K562 (cell line): Measurements from ENCODE around the gene PDCD11. TPM values are rescaled to one million over a fixed set of nuclear protein-coding genes. Genes with fewer than 3 reads are reported as not detected.

Experiments
- CBX2 ChIP-seq: fragments of 200-600 bp; sonication (generic); IDR thresholded peaks from one replicate; pipeline ENCODE4 v1.6.1; 2012; ENCODE audit warnings: mild to moderate bottlenecking, low read length, inconsistent platforms; ENCODE audit not compliant: insufficient read depth, poor library complexity, severe bottlenecking
- CBX3 ChIP-seq, 2 experiments: IDR thresholded peaks; 1 replicate in 1 of 2; 2 replicates in 1 of 2; pipeline ENCODE4 v1.6.1; 2012; ENCODE audit warnings: inconsistent platforms in 2 of 2, low read length in 2 of 2, borderline replicate concordance in 1 of 2, control low read depth in 1 of 2
- CXXC5 ChIP-seq: fragments of 250-450 bp; sonication (Bioruptor Pico); IDR thresholded peaks from 2 replicates; pipeline ENCODE4 v1.8.0; 2022; ENCODE audit warnings: inconsistent platforms, mild to moderate bottlenecking, moderate library complexity
- EGR1 ChIP-seq: fragments of 450-650 bp; conservative IDR thresholded peaks from 2 replicates; pipeline ENCODE4 v1.6.1; 2017; ENCODE audit warnings: mild to moderate bottlenecking
- ESRRA ChIP-seq: fragments of 450-650 bp; IDR thresholded peaks from 2 replicates; pipeline ENCODE4 v1.6.1; 2014; ENCODE audit warnings: low read depth, mild to moderate bottlenecking, moderate library complexity, borderline replicate concordance
- NR2F6 ChIP-seq: fragments of 450-650 bp; formaldehyde crosslinking; IDR thresholded peaks from 2 replicates; pipeline ENCODE4 v1.4.0; 2020; ENCODE audit warnings: mild to moderate bottlenecking
- POLR2A ChIP-seq: fragments of 450-650 bp; conservative IDR thresholded peaks from 2 replicates; pipeline ENCODE4 v1.6.1; 2016
- POLR3A ChIP-seq: IDR thresholded peaks from 2 replicates; pipeline ENCODE4 v1.6.1; 2011; ENCODE audit warnings: borderline replicate concordance, mild to moderate bottlenecking, moderate library complexity; ENCODE audit not compliant: insufficient read length, insufficient read depth; ENCODE audit errors: extremely low read depth
- PRMT5 ChIP-seq: sonication (generic); formaldehyde crosslinking; IDR thresholded peaks from 2 replicates; pipeline ENCODE4 v1.5.0; 2020; ENCODE audit warnings: missing genetic modification reagents
- RAD51 ChIP-seq: fragments of 450-650 bp; IDR thresholded peaks from 2 replicates; pipeline ENCODE4 v1.7.1; 2016; ENCODE audit warnings: low read depth, mild to moderate bottlenecking, borderline replicate concordance
- SAFB ChIP-seq: fragments of 200-400 bp; formaldehyde crosslinking; IDR thresholded peaks from 2 replicates; pipeline ENCODE4 v1.6.1; 2017; ENCODE audit warnings: low read depth, low read length, borderline replicate concordance
- SLC30A9 ChIP-seq: fragments of 250-450 bp; sonication (Bioruptor Pico); IDR thresholded peaks from 2 replicates; pipeline ENCODE4 v1.8.0; 2022; ENCODE audit warnings: mild to moderate bottlenecking, moderate library complexity
- TAF1 ChIP-seq: IDR thresholded peaks from 2 replicates; pipeline ENCODE4 v1.6.1; 2011; ENCODE audit warnings: mild to moderate bottlenecking, low read length, moderate library complexity; ENCODE audit not compliant: insufficient read depth, control insufficient read depth, severe bottlenecking; ENCODE audit errors: extremely low read depth
- XRCC5 ChIP-seq: fragments of 200-400 bp; formaldehyde crosslinking; IDR thresholded peaks from 2 replicates; pipeline ENCODE4 v1.6.1; 2017; ENCODE audit warnings: low read depth, mild to moderate bottlenecking, low read length
- ZBTB5 ChIP-seq: fragments of 450-650 bp; IDR thresholded peaks from 2 replicates; pipeline ENCODE4 v1.6.1; 2017; ENCODE audit warnings: antibody characterized with exemption
- ZNF507 ChIP-seq: conservative IDR thresholded peaks from 2 replicates; pipeline ENCODE4 v1.6.1; 2017; ENCODE audit warnings: missing genetic modification characterization, missing compliant biosample characterization
- ZNF511 ChIP-seq: sonication (generic); formaldehyde crosslinking; IDR thresholded peaks from 2 replicates; pipeline ENCODE4 v1.8.0; 2022; ENCODE audit warnings: mild to moderate bottlenecking, missing genetic modification reagents
- ZNF592 ChIP-seq: fragments of 450-650 bp; IDR thresholded peaks from 2 replicates; pipeline ENCODE4 v1.6.1; 2017; ENCODE audit warnings: antibody characterized with exemption, mild to moderate bottlenecking
- polyA plus RNA-seq, 8 experiments: library from polyadenylated mRNA; depleted of rRNA in 4 of 8; stranded (reverse) in 5 of 8; unstranded in 3 of 8; fragments of >200 nt; fragmentation: Nextera tagmentation in 2 of 8; fragmentation: Illumina TruSeq in 1 of 8; extraction: Ambion mirVana in 2 of 8; extraction: Trizol in 1 of 8; gene quantifications; 2 replicates each; pipeline versions ENCODE4 v1.2.1 to v1.2.3, GENCODE V29; 2011 to 2014; ENCODE audit warnings: inconsistent platforms in 1 of 8, missing spikeins in 1 of 8
- total RNA-seq, 7 experiments: library from RNA; depleted of rRNA in 6 of 7; stranded (reverse); fragments of >200 nt in 6 of 7; fragmentation: Illumina TruSeq in 2 of 7; extraction: Trizol in 2 of 7; gene quantifications; 2 replicates each; pipeline versions ENCODE4 v1.2.1 to v1.2.3, GENCODE V29; 2011 to 2021; ENCODE audit warnings: low replicate concordance in 1 of 7
- TF ChIP-seq, protein P1 (sequence below): IDR thresholded peaks from 2 replicates; pipeline ENCODE4 v1.6.1; 2011; ENCODE audit warnings: borderline replicate concordance, low read depth, mild to moderate bottlenecking, moderate library complexity, low read length; ENCODE audit not compliant: insufficient read depth, poor library complexity, severe bottlenecking

PDCD11 gene
- total and polyA plus RNA-seq, 9 of the 15 experiments (the other 6 are each of a cell fraction or from before 2014, with no cell fraction given), result 14.8 to 73.8 (median 50.0) TPM

GRCh38 chr10:103396067-103396788, at the start of gene PDCD11, which contains the start of gene ATP5MK (continued):
- no peak for TF ChIP-seq ZBTB5
- no peak for TF ChIP-seq ZNF592
- TF ChIP-seq, protein P1, sequence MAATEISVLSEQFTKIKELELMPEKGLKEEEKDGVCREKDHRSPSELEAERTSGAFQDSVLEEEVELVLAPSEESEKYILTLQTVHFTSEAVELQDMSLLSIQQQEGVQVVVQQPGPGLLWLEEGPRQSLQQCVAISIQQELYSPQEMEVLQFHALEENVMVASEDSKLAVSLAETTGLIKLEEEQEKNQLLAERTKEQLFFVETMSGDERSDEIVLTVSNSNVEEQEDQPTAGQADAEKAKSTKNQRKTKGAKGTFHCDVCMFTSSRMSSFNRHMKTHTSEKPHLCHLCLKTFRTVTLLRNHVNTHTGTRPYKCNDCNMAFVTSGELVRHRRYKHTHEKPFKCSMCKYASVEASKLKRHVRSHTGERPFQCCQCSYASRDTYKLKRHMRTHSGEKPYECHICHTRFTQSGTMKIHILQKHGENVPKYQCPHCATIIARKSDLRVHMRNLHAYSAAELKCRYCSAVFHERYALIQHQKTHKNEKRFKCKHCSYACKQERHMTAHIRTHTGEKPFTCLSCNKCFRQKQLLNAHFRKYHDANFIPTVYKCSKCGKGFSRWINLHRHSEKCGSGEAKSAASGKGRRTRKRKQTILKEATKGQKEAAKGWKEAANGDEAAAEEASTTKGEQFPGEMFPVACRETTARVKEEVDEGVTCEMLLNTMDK, result no peak
- TF ChIP-seq POLR3A, result no peak
- peak; percentile 57 for TF ChIP-seq TAF1
- 0 out of 3 replicates have a peak, but pooled peaks of 1 of the 2 experiments have one; percentile 34 for TF ChIP-seq CBX3 (IDR thresholded peaks at IDR 0.05; ENCODE audit: borderline replicate concordance in 1 of 2, low read length in 2 of 2)
- no peak for TF ChIP-seq SAFB
- TF ChIP-seq CXXC5 (CRISPR knock-in tag), result peak; percentile 74
- no peak for TF ChIP-seq PRMT5
- peak; percentile 92 for TF ChIP-seq ESRRA
- no peak for TF ChIP-seq SLC30A9
- TF ChIP-seq NR2F6, result no peak
- no peak for TF ChIP-seq ZNF507 (tag)
- peak; percentile 52; the same call in 1 of the 2 replicates for TF ChIP-seq ZNF511 (CRISPR knock-in tag)
- TF ChIP-seq EGR1, result peak; percentile 98
- peak; percentile 92 for TF ChIP-seq POLR2A
- TF ChIP-seq XRCC5, result no peak
- no peak for TF ChIP-seq CBX2
- TF ChIP-seq RAD51, result no peak
